Endothelial cell of umbilical vein (primary cell): ENCODE data around the gene LUC7L2.

ENCODE experiments used
- EZH2 ChIP-seq: IDR thresholded peaks from 2 replicates; pipeline ENCODE4 v1.6.1; 2012; ENCODE audit warnings: borderline replicate concordance, low read depth, mild to moderate bottlenecking, moderate library complexity, low read length, inconsistent platforms; ENCODE audit not compliant: severe bottlenecking
- FOS ChIP-seq: IDR thresholded peaks from 2 replicates; pipeline ENCODE4 v1.6.1; 2011; ENCODE audit warnings: mild to moderate bottlenecking, low read length, moderate library complexity, borderline replicate concordance; ENCODE audit not compliant: insufficient read depth
- MYC ChIP-seq: IDR thresholded peaks from one replicate; pipeline ENCODE4 v1.6.1; 2011; ENCODE audit warnings: mild to moderate bottlenecking, low read depth, low read length
- POLR2A ChIP-seq: IDR thresholded peaks from 2 replicates; pipeline ENCODE4 v1.6.1; 2012; ENCODE audit warnings: low read depth, mild to moderate bottlenecking, control low read depth, low read length
- POLR2AphosphoS5 ChIP-seq: IDR thresholded peaks from 2 replicates; pipeline ENCODE4 v1.6.1; 2012; ENCODE audit warnings: low read depth, mild to moderate bottlenecking, control low read depth, low read length, moderate library complexity; ENCODE audit not compliant: insufficient read depth
- TF ChIP-seq, protein P1 (sequence below), 2 donors: IDR thresholded peaks; 1 replicate in 1 of 2; 2 replicates in 1 of 2; pipeline ENCODE4 v1.5.1; 2011; ENCODE audit warnings: low read length in 2 of 2, mild to moderate bottlenecking in 2 of 2, moderate library complexity in 2 of 2, control low read depth in 1 of 2, inconsistent platforms in 1 of 2, low read depth in 1 of 2; ENCODE audit not compliant: insufficient read depth in 1 of 2; ENCODE audit errors: extremely low read depth in 1 of 2
- TF ChIP-seq, protein P2 (sequence below): IDR thresholded peaks from 2 replicates; pipeline ENCODE4 v1.6.1; 2011; ENCODE audit not compliant: insufficient read depth, insufficient read length

DNA sequence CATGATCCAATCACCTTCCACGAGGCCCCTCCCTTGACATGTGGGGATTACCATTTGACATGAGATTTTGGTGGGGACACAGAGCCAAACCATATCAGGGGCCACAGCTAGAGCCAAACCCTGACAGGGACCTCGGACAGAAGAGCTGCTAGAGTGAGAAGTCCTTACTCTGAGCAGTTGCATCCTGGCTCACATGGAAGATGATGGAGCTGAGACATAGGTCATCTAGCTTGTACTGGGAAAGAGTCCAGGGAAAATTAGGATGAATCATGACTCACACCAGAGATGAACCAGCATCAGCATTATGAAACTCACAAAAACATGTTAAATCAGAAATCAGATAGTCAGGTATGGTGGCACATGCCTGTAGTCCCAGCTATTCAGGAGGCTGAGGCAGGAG is 31.3 kb upstream of the LUC7L2 start:
- TF ChIP-seq, protein P1, sequence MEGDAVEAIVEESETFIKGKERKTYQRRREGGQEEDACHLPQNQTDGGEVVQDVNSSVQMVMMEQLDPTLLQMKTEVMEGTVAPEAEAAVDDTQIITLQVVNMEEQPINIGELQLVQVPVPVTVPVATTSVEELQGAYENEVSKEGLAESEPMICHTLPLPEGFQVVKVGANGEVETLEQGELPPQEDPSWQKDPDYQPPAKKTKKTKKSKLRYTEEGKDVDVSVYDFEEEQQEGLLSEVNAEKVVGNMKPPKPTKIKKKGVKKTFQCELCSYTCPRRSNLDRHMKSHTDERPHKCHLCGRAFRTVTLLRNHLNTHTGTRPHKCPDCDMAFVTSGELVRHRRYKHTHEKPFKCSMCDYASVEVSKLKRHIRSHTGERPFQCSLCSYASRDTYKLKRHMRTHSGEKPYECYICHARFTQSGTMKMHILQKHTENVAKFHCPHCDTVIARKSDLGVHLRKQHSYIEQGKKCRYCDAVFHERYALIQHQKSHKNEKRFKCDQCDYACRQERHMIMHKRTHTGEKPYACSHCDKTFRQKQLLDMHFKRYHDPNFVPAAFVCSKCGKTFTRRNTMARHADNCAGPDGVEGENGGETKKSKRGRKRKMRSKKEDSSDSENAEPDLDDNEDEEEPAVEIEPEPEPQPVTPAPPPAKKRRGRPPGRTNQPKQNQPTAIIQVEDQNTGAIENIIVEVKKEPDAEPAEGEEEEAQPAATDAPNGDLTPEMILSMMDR (IDR thresholded peaks at IDR 0.05; ENCODE audit: extremely low read depth in 1 of 2, insufficient read depth in 1 of 2, low read depth in 1 of 2, low read length in 2 of 2) = no peak
- TF ChIP-seq EZH2 (no peak), POLR2A (no peak), POLR2AphosphoS5 (no peak), FOS (no peak), MYC (no peak)
- TF ChIP-seq, protein P2, sequence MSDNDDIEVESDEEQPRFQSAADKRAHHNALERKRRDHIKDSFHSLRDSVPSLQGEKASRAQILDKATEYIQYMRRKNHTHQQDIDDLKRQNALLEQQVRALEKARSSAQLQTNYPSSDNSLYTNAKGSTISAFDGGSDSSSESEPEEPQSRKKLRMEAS = no peak
